T-cell (primary cell): ENCODE results near the gene RRP7A. TPM values are rescaled to one million over a fixed set of nuclear protein-coding genes. Genes with fewer than 3 reads are reported as not detected.
"Not testable (repeated sequence)": the region's sequence is repeated elsewhere in the genome, so short reads cannot be mapped to it uniquely, and the experiment has no call there.

Experiments used
- ATAC-seq, 4 experiments: fragments of 200-7000 bp in 3 of 4; fragments of 150-1000 bp in 1 of 4; cut with Tn5 transposase; replicated peaks in 1 of 4; 1 replicate in 3 of 4; 2 replicates in 1 of 4; pipeline ENCODE4 v1.10.0; 2021; ENCODE audit warnings: moderate library complexity in 3 of 4, mild to moderate bottlenecking in 2 of 4, moderate number of reproducible peaks in 1 of 4
- CTCF ChIA-PET, 2 donors: fragments of 300-600 bp; sonication (Branson Sonifier 250); formaldehyde crosslinking; loops; one replicate each; lab custom pipeline; 2022; ENCODE audit warnings: antibody characterized with exemption in 2 of 2; lab: Charles Lee
- POLR2A ChIA-PET, 2 donors: fragments of 300-600 bp; sonication (Branson Sonifier 250); formaldehyde crosslinking; loops; one replicate each; lab custom pipeline; 2022; ENCODE audit warnings: antibody characterized with exemption in 2 of 2; lab: Charles Lee
- DNase-seq, 35 experiments: peaks; one replicate each; pipeline versions ENCODE4 v3.0.0 to v3.0.0-alpha.2; 2013 to 2023
- H3K27ac ChIP-seq: one replicate; pipeline ENCODE4 v1.5.1; 2013; ENCODE audit warnings: low read length
- H3K27me3 ChIP-seq, 2 experiments: replicated peaks in 1 of 2; 1 replicate in 1 of 2; 2 replicates in 1 of 2; pipeline versions ENCODE4 v1.6.1 to v1.7.0; 2013; ENCODE audit warnings: low read length in 1 of 2, mixed read lengths in 1 of 2; ENCODE audit not compliant: control insufficient read depth in 2 of 2, insufficient read depth in 2 of 2; ENCODE audit errors: extremely low read depth in 1 of 2
- H3K36me3 ChIP-seq, 2 donors: 1 replicate in 1 of 2; 2 replicates in 1 of 2; pipeline versions ENCODE4 v1.6.1 to v1.7.0; 2013; ENCODE audit warnings: low read length in 1 of 2; ENCODE audit not compliant: control insufficient read depth in 2 of 2, insufficient read depth in 1 of 2; ENCODE audit errors: extremely low read depth in 1 of 2
- H3K4me1 ChIP-seq, 2 experiments: 1 replicate in 1 of 2; 2 replicates in 1 of 2; pipeline versions ENCODE4 v1.6.1 to v1.7.0; 2013; ENCODE audit warnings: low read length in 2 of 2, mixed read lengths in 1 of 2; ENCODE audit not compliant: insufficient read depth in 2 of 2, control insufficient read depth in 1 of 2; ENCODE audit errors: extremely low read depth in 1 of 2
- H3K4me3 ChIP-seq, 2 donors: 1 replicate in 1 of 2; 2 replicates in 1 of 2; pipeline versions ENCODE4 v1.5.1 to v1.7.0; 2013; ENCODE audit warnings: mild to moderate bottlenecking in 2 of 2, low read length in 1 of 2, moderate library complexity in 1 of 2; ENCODE audit not compliant: control insufficient read depth in 1 of 2; ENCODE audit errors: extremely low read depth in 1 of 2
- H3K9me3 ChIP-seq: 2 replicates; pipeline ENCODE4 v1.7.0; 2013
- H3K27ac Mint-ChIP-seq, 2 donors: one replicate each; pipeline ENCODE4 v1.8.0; 2020 to 2021; ENCODE audit warnings: mild to moderate bottlenecking in 2 of 2, mixed read lengths in 2 of 2
- H3K27me3 Mint-ChIP-seq, 2 donors: one replicate each; pipeline ENCODE4 v1.8.0; 2021 to 2022; ENCODE audit warnings: mixed read lengths in 2 of 2
- H3K36me3 Mint-ChIP-seq: one replicate; pipeline ENCODE4 v1.8.0; 2021; ENCODE audit warnings: mixed read lengths
- H3K4me1 Mint-ChIP-seq, 3 donors: one replicate each; pipeline ENCODE4 v1.8.0; 2020 to 2022; ENCODE audit warnings: mixed read lengths in 3 of 3, mild to moderate bottlenecking in 1 of 3
- H3K4me3 Mint-ChIP-seq, 3 donors: one replicate each; pipeline ENCODE4 v1.8.0; 2020 to 2022; ENCODE audit warnings: mild to moderate bottlenecking in 3 of 3, mixed read lengths in 3 of 3, moderate library complexity in 3 of 3
- H3K9me3 Mint-ChIP-seq, 3 donors: one replicate each; pipeline ENCODE4 v1.8.0; 2020 to 2022; ENCODE audit warnings: mixed read lengths in 3 of 3
- WGBS: methylation state at CpG from one replicate; pipeline ENCODE4 v1.1.5; 2013; ENCODE audit warnings: missing lambda C conversion rate; ENCODE audit not compliant: insufficient coverage; 5-methylcytosine and 5-hydroxymethylcytosine counted together
- total RNA-seq, 35 experiments: library from RNA in 6 of 35; stranded (reverse) in 6 of 35; fragments of 120-200 nt in 1 of 35; gene quantifications; one replicate each; pipeline versions ENCODE4 v1.2.1 to v1.2.4 and lab custom pipeline; 2013 to 2026

The RRP7A gene
- total RNA-seq, 5 donors from 2014 or later (not counting 1 experiment from before 2014, with no cell fraction given), result 51.2 to 84.9 (median 54.4) TPM

- CTCF ChIA-PET, H3K27me3 Mint-ChIP-seq, H3K9me3 ChIP-seq, POLR2A ChIA-PET, H3K4me1 ChIP-seq, H3K4me3 ChIP-seq, H3K4me1 Mint-ChIP-seq, H3K4me3 Mint-ChIP-seq, H3K36me3 Mint-ChIP-seq, H3K27ac ChIP-seq, H3K9me3 Mint-ChIP-seq, DNase-seq, H3K27me3 ChIP-seq, H3K27ac Mint-ChIP-seq: not testable (repeated sequence)
- 61% methylated on average over 7 of the region's 10 CpGs for WGBS
- ATAC-seq, result peak in 1 of 4 experiments; percentile 16
- peaks cover 0 to 15% of the 10 kb centered on the region in 2 donors for H3K36me3 ChIP-seq
These were observed 10.6 kb downstream of the RRP7A start for GRCh38 chr22:42508975-42509364.

- H3K9me3 Mint-ChIP-seq, H3K4me3 ChIP-seq, H3K27ac ChIP-seq, H3K36me3 Mint-ChIP-seq, H3K4me1 Mint-ChIP-seq, H3K27me3 Mint-ChIP-seq, H3K4me1 ChIP-seq, H3K4me3 Mint-ChIP-seq, H3K9me3 ChIP-seq, H3K27me3 ChIP-seq, DNase-seq: not testable (repeated sequence)
- ChIA-PET CTCF (interaction anchor here in 1 of 2 donors (1.8 kb wide), 1 partner anchor 62 kb away, joined by 10 read pairs; no protein-coding TSS in a partner anchor), POLR2A (interaction anchor here in 1 of 2 donors (0.6 kb wide), 1 partner anchor 726 kb away, joined by 3 read pairs; no protein-coding TSS in a partner anchor)
- ATAC-seq, result peak in 1 of 4 experiments; percentile 9
- peaks cover 0 to 13% of the 10 kb centered on the region in 2 donors for H3K36me3 ChIP-seq
- 84% methylated on average over 6 of the region's 11 CpGs for WGBS
- peak overlapping the region; percentile 16 to 52 for H3K27ac Mint-ChIP-seq
These were observed 11.1 kb downstream of the RRP7A start for GRCh38 chr22:42508327-42508974.

- POLR2A ChIA-PET, result no interaction called here
- WGBS, result 43% methylated on average over 25 of the region's 26 CpGs
- Histone ChIP-seq H3K4me1 (peaks cover 0 to 12% of the 10 kb centered on the region in 2 experiments), H3K27me3 (peaks cover 0 to 2% of the 10 kb centered on the region in 2 experiments), H3K36me3 (no peaks in the 10 kb centered on the region), H3K4me3 (peak overlapping the region; percentile 50 to 57), H3K9me3 (no peaks in the 10 kb centered on the region), H3K27ac (no peak overlapping the region)
- peaks cover 0 to 19% (median 12%) of the 10 kb centered on the region in 3 donors for H3K4me1 Mint-ChIP-seq
- CTCF ChIA-PET, result no interaction called here
- ATAC-seq (no peak), DNase-seq (no peak)
- H3K27ac Mint-ChIP-seq, result no peak overlapping the region
- H3K4me3 Mint-ChIP-seq, result peak overlapping the region; percentile 28 to 65 (median 61)
- H3K36me3 Mint-ChIP-seq, result no peaks in the 10 kb centered on the region
- H3K9me3 Mint-ChIP-seq, result no peaks in the 10 kb centered on the region
- H3K27me3 Mint-ChIP-seq, result no peaks in the 10 kb centered on the region
These were observed 18.8 kb downstream of the RRP7A start for GRCh38 chr22:42500836-42501179.

GRCh38 chr22:42500161-42500835, 19.3 kb downstream of the RRP7A start:
- Histone ChIP-seq H3K27me3 (peaks cover 0 to 2% of the 10 kb centered on the region in 2 experiments), H3K27ac (no peak overlapping the region), H3K36me3 (no peaks in the 10 kb centered on the region), H3K9me3 (no peaks in the 10 kb centered on the region), H3K4me3 (peak overlapping the region; percentile 50 to 57), H3K4me1 (peaks cover 0 to 12% of the 10 kb centered on the region in 2 experiments)
- ChIA-PET POLR2A (no interaction called here), CTCF (no interaction called here)
- 3% methylated on average over 25 of the region's 56 CpGs for WGBS
- H3K4me1 Mint-ChIP-seq, result peaks cover 0 to 19% (median 12%) of the 10 kb centered on the region in 3 donors
- DNase-seq (peak; percentile 63 to 90 (median 78)), ATAC-seq (peak; percentile 84 to 92 (median 88))
- no peaks in the 10 kb centered on the region for H3K36me3 Mint-ChIP-seq
- H3K27me3 Mint-ChIP-seq, result no peaks in the 10 kb centered on the region
- peak overlapping the region; percentile 61 to 65 (median 62) for H3K4me3 Mint-ChIP-seq
- no peak overlapping the region for H3K27ac Mint-ChIP-seq
- H3K9me3 Mint-ChIP-seq, result no peaks in the 10 kb centered on the region

GRCh38 chr22:42499773-42500160, 19.8 kb downstream of the RRP7A start:
- H3K27ac ChIP-seq, H3K9me3 Mint-ChIP-seq, H3K27me3 Mint-ChIP-seq, ATAC-seq, POLR2A ChIA-PET, H3K36me3 ChIP-seq, H3K36me3 Mint-ChIP-seq, H3K27me3 ChIP-seq, H3K9me3 ChIP-seq, CTCF ChIA-PET, DNase-seq, H3K4me3 ChIP-seq, H3K27ac Mint-ChIP-seq: not testable (repeated sequence)
- H3K4me3 Mint-ChIP-seq, result peak overlapping the region; percentile 59 to 65 (median 62)
- 97% methylated on average over 4 of the region's 15 CpGs for WGBS
- peaks cover 0 to 12% of the 10 kb centered on the region in 2 experiments for H3K4me1 ChIP-seq
- peaks cover 0 to 19% (median 12%) of the 10 kb centered on the region in 3 donors for H3K4me1 Mint-ChIP-seq

- H3K9me3 Mint-ChIP-seq, H3K27ac ChIP-seq, H3K27me3 ChIP-seq, DNase-seq, H3K36me3 ChIP-seq, POLR2A ChIA-PET, H3K4me3 Mint-ChIP-seq, ATAC-seq, H3K4me3 ChIP-seq, H3K27ac Mint-ChIP-seq, H3K36me3 Mint-ChIP-seq, H3K9me3 ChIP-seq, H3K27me3 Mint-ChIP-seq, H3K4me1 ChIP-seq: not testable (repeated sequence)
- CTCF ChIA-PET, result interaction anchor here in 1 of 2 donors (0.7 kb wide), 1 partner anchor 645 kb away, joined by 6 read pairs; no protein-coding TSS in a partner anchor
- H3K4me1 Mint-ChIP-seq, result peaks cover 0 to 16% (median 12%) of the 10 kb centered on the region in 3 donors
- 49% methylated on average over 4 of the region's 10 CpGs for WGBS
These were observed 24.0 kb downstream of the RRP7A start for GRCh38 chr22:42495533-42496141.
